ENCODE results near the gene ARID3A.
"Not testable (repeated sequence)": the region's sequence is repeated elsewhere in the genome, so short reads cannot be mapped to it uniquely, and the experiment has no call there.

ARID3A gene

GRCh38 chr19:948842-949496, 23.1 kb downstream of the ARID3A start:
- DNase-seq, result no peak

GRCh38 chr19:950352-951066, 24.7 kb downstream of the ARID3A start:
- no peak for DNase-seq

DNA sequence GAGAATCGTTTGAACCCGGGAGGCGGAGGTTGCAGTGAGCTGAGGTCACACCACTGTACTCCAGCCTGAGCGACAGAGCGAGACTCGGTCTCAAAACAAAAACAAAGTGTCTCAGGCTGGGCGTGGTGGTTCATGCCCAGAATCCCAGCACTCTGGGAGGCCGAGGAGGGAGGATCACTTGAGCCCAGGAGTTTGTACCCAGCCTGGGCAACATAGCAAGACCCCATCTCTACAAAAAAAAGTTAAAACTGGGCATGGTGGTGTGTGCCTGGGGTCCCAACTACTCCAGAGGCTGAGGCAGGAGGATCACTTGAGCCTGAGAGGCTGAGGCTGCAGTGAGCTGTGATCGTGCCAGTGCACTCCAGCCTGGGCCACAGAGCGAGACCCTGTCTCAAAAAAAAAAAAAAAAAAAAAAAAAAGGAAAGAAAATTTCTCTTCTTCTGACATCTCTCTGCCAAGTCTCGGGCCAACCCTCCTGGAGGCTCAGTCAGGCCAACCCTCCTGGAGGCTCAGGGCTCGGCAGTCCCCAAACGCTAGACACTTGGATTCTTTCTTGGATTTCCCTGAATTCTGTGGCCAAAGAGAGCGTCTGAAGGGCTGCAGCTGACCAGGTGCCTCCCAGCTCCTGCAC, 26.3 kb downstream of the ARID3A start:
- DNase-seq, result no peak

- no peak for DNase-seq
These were observed 27.0 kb downstream of the ARID3A start for GRCh38 chr19:952680-953444.

GRCh38 chr19:953445-954271, 27.8 kb downstream of the ARID3A start:
- DNase-seq, result no peak

DNA sequence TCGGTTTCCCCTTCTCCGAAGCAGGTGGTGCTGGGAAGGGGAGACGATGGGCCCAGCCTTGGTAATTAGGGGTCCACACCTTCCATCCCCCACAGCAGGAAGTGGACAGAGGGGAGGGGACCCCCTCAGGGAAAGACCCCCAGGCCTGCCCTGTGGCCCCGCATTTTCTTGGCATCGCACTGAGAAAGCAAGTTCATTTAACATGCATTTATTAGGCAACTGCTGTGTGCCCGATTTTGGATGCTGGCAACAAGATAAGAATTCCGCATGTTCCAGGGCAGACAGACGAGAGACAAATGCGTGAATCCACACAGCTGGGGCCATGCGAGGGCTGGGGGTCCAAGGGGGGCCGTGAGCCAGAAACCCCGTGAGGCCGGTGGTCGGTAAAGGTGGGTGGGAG, 28.4 kb downstream of the ARID3A start:
- no peak for DNase-seq

GRCh38 chr19:954672-955494, 29.0 kb downstream of the ARID3A start:
- no peak for DNase-seq

DNA sequence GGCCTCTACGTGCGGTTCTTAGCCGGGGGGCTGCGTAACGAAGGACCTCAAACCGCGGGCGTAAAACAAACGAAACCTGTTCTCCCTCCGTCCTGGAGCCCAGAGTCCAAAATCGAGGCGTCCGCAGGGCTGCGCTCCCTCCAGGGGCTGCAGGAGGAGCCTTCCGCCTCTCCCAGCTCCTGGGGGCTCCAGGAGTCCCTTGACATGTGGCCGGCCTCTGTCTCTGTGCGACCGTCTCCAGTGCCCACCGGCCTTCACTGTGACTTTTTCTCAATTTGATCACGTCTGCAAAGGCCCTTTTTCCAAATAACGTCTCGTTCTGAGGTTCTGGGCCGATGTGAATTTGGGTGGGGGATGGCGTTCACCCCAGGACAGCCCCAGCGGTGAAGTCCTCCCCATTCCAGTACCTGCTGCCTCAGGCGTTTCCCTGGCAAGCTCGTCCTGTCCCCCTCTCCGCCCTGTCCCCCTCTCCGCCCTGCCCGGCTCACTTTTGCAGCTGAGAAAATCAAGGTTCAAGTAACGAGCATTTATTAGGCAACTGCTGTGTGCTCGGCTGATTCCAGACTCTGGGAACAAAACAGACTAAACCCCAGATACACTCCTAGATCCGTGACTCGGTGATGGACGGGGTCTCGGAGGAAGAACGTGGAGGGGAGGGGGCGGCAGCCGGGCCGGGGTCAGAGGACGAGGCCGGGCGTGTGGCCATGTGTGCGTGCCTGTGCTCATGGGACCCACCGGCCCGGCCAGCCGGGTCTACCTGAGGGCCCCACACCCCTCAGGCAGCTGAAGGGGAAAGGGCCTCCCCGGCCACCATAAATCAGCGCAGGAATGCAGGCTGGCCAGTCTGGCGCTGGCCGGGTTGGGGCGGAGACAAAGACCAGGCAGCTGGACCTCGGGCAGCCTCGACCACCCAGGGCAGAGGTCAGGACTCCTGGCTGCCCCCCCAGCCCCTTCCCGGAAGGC, 30.2 kb downstream of the ARID3A start:
- DNase-seq, result no peak

DNA sequence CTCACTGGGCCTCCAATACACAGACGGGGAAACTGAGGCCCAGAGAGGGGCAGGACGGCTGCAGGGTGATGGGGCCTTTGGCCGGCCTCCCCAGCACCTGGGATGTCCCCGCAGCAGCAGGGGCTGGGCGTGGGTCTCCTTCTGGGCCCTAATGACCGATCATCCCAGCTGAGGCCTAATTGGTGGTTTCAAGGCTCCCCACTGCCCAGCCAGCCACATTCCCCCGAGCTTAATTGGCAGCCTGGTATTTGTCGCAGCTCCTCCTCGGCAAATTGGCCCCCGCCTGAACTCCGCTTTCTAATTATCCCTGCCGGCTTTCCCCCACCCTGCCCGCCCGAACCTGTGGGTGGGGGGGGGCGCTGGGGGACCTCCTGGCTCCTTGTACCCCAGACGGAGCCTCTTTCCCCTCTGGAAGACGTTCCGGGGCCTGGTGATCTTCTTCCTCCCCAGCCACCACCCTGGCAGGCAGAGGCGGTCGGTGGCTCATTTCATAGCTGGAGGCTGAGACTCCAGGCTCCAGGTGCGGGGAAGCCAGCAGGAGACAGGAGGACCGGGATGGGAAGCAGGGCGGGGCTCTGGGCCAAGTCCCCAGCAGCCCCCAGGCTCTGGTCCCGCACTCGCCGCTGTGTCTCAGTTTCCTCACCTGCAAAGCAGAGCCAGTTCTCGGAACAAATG, 31.1 kb downstream of the ARID3A start:
- DNase-seq, result no peak

DNA sequence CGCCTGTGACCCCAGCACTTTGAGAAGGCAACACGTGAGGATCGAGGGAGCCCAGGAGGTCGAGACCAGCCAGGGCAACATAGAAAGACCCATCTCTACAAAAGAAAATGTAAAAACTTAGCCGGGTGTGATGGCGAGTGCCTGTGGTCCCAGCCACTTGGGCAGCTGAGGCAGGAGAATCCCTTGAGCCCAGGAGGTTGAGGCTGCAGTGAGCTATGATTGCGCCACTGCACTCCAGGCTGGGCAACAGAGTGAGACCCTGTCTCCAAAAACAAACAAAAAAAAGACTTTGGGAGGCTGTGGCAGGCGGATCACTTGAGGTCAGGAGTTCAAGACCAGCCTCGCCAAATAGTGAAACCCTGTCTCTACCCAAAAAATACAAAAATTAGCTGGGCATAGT, 31.7 kb downstream of the ARID3A start:
- DNase-seq, result not testable (repeated sequence)

- no peak for DNase-seq
These were observed 33.4 kb downstream of the ARID3A start for GRCh38 chr19:958967-959855.

DNA sequence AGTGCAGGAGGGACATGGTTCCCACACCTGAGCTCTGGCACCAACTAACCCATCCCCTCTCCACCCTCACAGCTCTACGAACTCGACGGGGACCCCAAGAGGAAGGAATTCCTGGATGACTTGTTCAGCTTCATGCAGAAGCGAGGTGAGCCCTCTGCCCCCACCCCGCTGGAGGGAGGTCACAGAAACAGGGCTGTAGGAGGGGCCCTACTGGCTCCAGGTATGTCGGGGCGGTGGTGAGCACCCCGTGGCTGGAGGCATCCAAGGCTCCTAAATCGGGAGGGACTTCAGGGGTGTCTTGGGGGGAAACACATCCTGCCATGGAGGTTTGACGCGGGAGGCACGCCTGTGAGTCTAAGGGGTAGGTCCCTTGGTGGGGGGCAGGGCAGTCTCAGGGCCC, 34.2 kb downstream of the ARID3A start:
- DNase-seq, result no peak

- DNase-seq, result no peak
These were observed 34.7 kb downstream of the ARID3A start for GRCh38 chr19:960601-960938.

DNA sequence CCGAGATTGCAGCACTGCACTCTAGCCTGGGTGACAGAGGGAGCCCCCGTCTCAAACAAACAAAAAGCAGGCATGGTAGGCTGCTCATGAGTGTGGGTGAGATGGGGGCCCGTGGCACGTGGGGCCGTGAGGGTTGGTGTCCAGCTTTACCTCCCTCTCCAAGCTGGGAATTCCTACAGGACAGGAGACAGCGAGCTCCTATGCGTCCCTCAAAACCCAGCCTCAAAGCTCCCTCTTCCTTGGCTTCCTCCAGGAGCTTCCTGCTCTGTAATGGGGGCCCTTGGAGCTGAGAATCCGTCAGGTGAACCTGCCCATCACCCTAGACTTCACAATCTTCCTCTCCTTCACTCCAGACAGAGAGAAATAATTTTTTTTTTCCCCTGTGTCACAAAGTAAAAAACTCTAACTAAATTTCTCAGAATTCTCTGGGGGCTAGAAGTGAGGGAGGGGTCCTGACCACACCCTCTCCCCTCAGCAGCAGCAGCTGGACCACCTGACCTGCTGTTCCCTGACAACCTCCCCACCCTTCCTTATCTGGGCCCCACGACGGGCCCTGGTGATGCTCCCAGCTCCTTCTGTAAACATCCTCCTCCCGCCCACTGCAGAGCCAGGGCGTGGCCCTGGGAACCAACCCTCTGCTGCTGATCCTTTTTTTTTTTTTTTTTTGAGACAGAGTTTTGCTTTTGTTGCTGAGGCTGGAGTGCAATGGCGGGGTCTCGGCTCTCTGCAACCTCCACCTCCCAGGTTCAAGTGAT, 36.2 kb downstream of the ARID3A start:
- no peak for DNase-seq

GRCh38 chr19:962683-963400, 37.0 kb downstream of the ARID3A start:
- DNase-seq, result no peak

GRCh38 chr19:963486-963951, 37.7 kb downstream of the ARID3A start:
- DNase-seq, result no peak

- DNase-seq, result no peak
These were observed 38.3 kb downstream of the ARID3A start for GRCh38 chr19:964116-964520.

Data from NCI-H2029 (cell line).